SK-N-MC (cell line): ENCODE measurements around the gene TMBIM4.

Experiments
- DNase-seq: peaks from one replicate; pipeline ENCODE4 v3.0.0-alpha.2; 2011; ENCODE audit warnings: low read depth, low spot score
- H3K27ac ChIP-seq: fragments of 200-600 bp; sonication (generic); 2 replicates; pipeline ENCODE4 v1.5.1; 2016; ENCODE audit warnings: mixed run types
- H3K36me3 ChIP-seq: fragments of 200-600 bp; sonication (generic); 2 replicates; pipeline ENCODE4 v1.6.1; 2017; ENCODE audit warnings: antibody characterized with exemption, low read length, mixed read lengths; ENCODE audit not compliant: insufficient read depth
- H3K4me3 ChIP-seq: fragments of 200-600 bp; sonication (generic); 2 replicates; pipeline ENCODE4 v1.5.1; 2016
- H3K9ac ChIP-seq: fragments of 200-600 bp; sonication (generic); 2 replicates; pipeline ENCODE4 v1.8.0; 2017; ENCODE audit warnings: mixed run types, mixed read lengths; ENCODE audit not compliant: insufficient read length
- H3K9me3 ChIP-seq: fragments of 200-600 bp; sonication (generic); 2 replicates; pipeline ENCODE4 v1.6.1; 2017; ENCODE audit warnings: low read depth, mild to moderate bottlenecking, antibody characterized with exemption, low read length, moderate library complexity, mixed read lengths
- EZH2 ChIP-seq: fragments of 200-600 bp; sonication (generic); IDR thresholded peaks from one replicate; pipeline ENCODE4 v1.6.1; 2017; ENCODE audit warnings: antibody characterized with exemption
- FOXP2 ChIP-seq: optimal IDR thresholded peaks from 2 replicates; pipeline ENCODE3; 2011; ENCODE audit warnings: mild to moderate bottlenecking, moderate library complexity; ENCODE audit not compliant: insufficient read depth; ENCODE audit errors: extremely low read length, control extremely low read depth
- POLR2AphosphoS5 ChIP-seq: IDR thresholded peaks from 2 replicates; pipeline ENCODE4 v1.6.1; 2012; ENCODE audit warnings: mild to moderate bottlenecking, low read depth, low read length, borderline replicate concordance

TMBIM4 gene

GRCh38 chr12:66154776-66155175 lies 15.0 kb downstream of the TMBIM4 start:
- peaks cover 21% of the 10 kb centered on the region for H3K36me3 ChIP-seq
- H3K9me3 ChIP-seq: no peaks in the 10 kb centered on the region
- no peak overlapping the region for H3K9ac ChIP-seq
- no peak overlapping the region for H3K4me3 ChIP-seq
- H3K27ac ChIP-seq: no peak overlapping the region
- DNase-seq: no peak
- TF ChIP-seq POLR2AphosphoS5 (no peak), EZH2 (no peak), FOXP2 (no peak)

GRCh38 chr12:66152732-66153131 lies 17.1 kb downstream of the TMBIM4 start:
- no peak overlapping the region for H3K27ac ChIP-seq
- no peak for DNase-seq
- no peak overlapping the region for H3K9ac ChIP-seq
- peaks cover 14% of the 10 kb centered on the region for H3K36me3 ChIP-seq
- H3K9me3 ChIP-seq: no peaks in the 10 kb centered on the region
- no peak for TF ChIP-seq POLR2AphosphoS5
- TF ChIP-seq EZH2: no peak
- no peak for TF ChIP-seq FOXP2
- no peak overlapping the region for H3K4me3 ChIP-seq

- no peak for DNase-seq
- TF ChIP-seq POLR2AphosphoS5 (no peak), EZH2 (no peak), FOXP2 (no peak)
- Histone ChIP-seq H3K9ac (no peak overlapping the region), H3K9me3 (no peaks in the 10 kb centered on the region), H3K4me3 (no peak overlapping the region), H3K36me3 (peaks cover 14% of the 10 kb centered on the region), H3K27ac (no peak overlapping the region)
Measured at GRCh38 chr12:66149702-66150398, 19.9 kb downstream of the TMBIM4 start.

- H3K9me3 ChIP-seq: no peaks in the 10 kb centered on the region; the same call in none of the 2 replicates
- H3K36me3 ChIP-seq: peaks cover 43% of the 10 kb centered on the region
- no peak for TF ChIP-seq POLR2AphosphoS5
- no peak for TF ChIP-seq EZH2
- DNase-seq: peak; percentile 45
- no peak overlapping the region for H3K4me3 ChIP-seq
- peak overlapping the region; percentile 67 for H3K27ac ChIP-seq
- peak overlapping the region; percentile 24 for H3K9ac ChIP-seq
Measured at GRCh38 chr12:66144791-66145754, 24.7 kb downstream of the TMBIM4 start.

GRCh38 chr12:66143868-66144267 lies 25.9 kb downstream of the TMBIM4 start:
- Histone ChIP-seq H3K27ac (no peak overlapping the region), H3K9me3 (no peaks in the 10 kb centered on the region; the same call in none of the 2 replicates), H3K4me3 (no peak overlapping the region), H3K9ac (no peak overlapping the region), H3K36me3 (peaks cover 55% of the 10 kb centered on the region)
- DNase-seq: no peak
- TF ChIP-seq FOXP2: no peak
- no peak for TF ChIP-seq EZH2
- TF ChIP-seq POLR2AphosphoS5: no peak

GRCh38 chr12:66142826-66143225 lies 27.0 kb downstream of the TMBIM4 start:
- H3K9ac ChIP-seq: no peak overlapping the region
- H3K36me3 ChIP-seq: peaks cover 61% of the 10 kb centered on the region
- H3K9me3 ChIP-seq: no peaks in the 10 kb centered on the region; the same call in none of the 2 replicates
- H3K4me3 ChIP-seq: no peak overlapping the region
- no peak for TF ChIP-seq POLR2AphosphoS5
- TF ChIP-seq FOXP2: no peak
- TF ChIP-seq EZH2: no peak
- H3K27ac ChIP-seq: no peak overlapping the region
- DNase-seq: no peak

- DNase-seq: no peak
- Histone ChIP-seq H3K9ac (no peak overlapping the region), H3K36me3 (peaks cover 76% of the 10 kb centered on the region), H3K27ac (no peak overlapping the region), H3K9me3 (no peaks in the 10 kb centered on the region; the same call in none of the 2 replicates), H3K4me3 (no peak overlapping the region)
- TF ChIP-seq POLR2AphosphoS5 (no peak), EZH2 (no peak), FOXP2 (no peak)
Measured at GRCh38 chr12:66141299-66141698, 28.5 kb downstream of the TMBIM4 start.

- Histone ChIP-seq H3K9me3 (no peaks in the 10 kb centered on the region; the same call in none of the 2 replicates), H3K27ac (no peak overlapping the region), H3K4me3 (no peak overlapping the region), H3K36me3 (peaks cover 80% of the 10 kb centered on the region), H3K9ac (no peak overlapping the region)
- no peak for TF ChIP-seq POLR2AphosphoS5
- no peak for TF ChIP-seq FOXP2
- TF ChIP-seq EZH2: no peak
- DNase-seq: no peak
Measured at GRCh38 chr12:66140731-66141130, 29.1 kb downstream of the TMBIM4 start.
